Activated T-helper 1 cell treated with anti-CD3 and anti-CD28 coated beads, Interleukin-12 subunit alpha, Interleukin-12 subunit beta, Interleukin-2, Interleukin-4 antibody, amounts not matched to agents 30 ng/mL and 10 ng/mL and 1 ng/mL, durations not matched to agents 14 hours and 24 hours and 36 hours (primary cell): Measurements from ENCODE around the gene GRIN2A. TPM values are rescaled to one million over a fixed set of nuclear protein-coding genes. Genes with fewer than 3 reads are reported as not detected.

Source experiments
- DNase-seq: peaks from one replicate; pipeline ENCODE4 v3.0.0; 2021; ENCODE audit warnings: low spot score
- H3K27ac Mint-ChIP-seq: one replicate; pipeline ENCODE4 v1.8.0; 2021; ENCODE audit warnings: mild to moderate bottlenecking, mixed read lengths
- H3K27me3 Mint-ChIP-seq: one replicate; pipeline ENCODE4 v1.8.0; 2022; ENCODE audit warnings: mild to moderate bottlenecking, moderate library complexity, mixed read lengths; ENCODE audit not compliant: insufficient read depth
- H3K36me3 Mint-ChIP-seq: one replicate; pipeline ENCODE4 v1.8.0; 2021; ENCODE audit warnings: low read depth, mixed read lengths
- H3K4me1 Mint-ChIP-seq: one replicate; pipeline ENCODE4 v1.8.0; 2021; ENCODE audit warnings: low read depth, mixed read lengths
- H3K4me3 Mint-ChIP-seq: one replicate; pipeline ENCODE4 v1.8.0; 2021; ENCODE audit warnings: mild to moderate bottlenecking, moderate library complexity, mixed read lengths
- H3K9me3 Mint-ChIP-seq: one replicate; pipeline ENCODE4 v1.8.0; 2021; ENCODE audit warnings: mixed read lengths
- intact Hi-C: fragments of 100-400 bp; cut with micrococcal nuclease; formaldehyde crosslinking; loops from one replicate; pipeline ENCODE4 v1.15.1; 2024
- total RNA-seq: library from RNA; stranded (reverse); gene quantifications from 2 replicates; pipeline ENCODE4 v1.2.3, GENCODE V29; 2022

The GRIN2A gene
- total RNA-seq, 1 donor from 2014 or later = not detected

- Mint-ChIP-seq H3K36me3 (no peaks in the 10 kb centered on the region), H3K9me3 (no peaks in the 10 kb centered on the region), H3K4me1 (no peaks in the 10 kb centered on the region), H3K27ac (no peak overlapping the region), H3K4me3 (no peak overlapping the region), H3K27me3 (no peaks in the 10 kb centered on the region)
- intact Hi-C loops = no loop called here
- DNase-seq = no peak
These were observed 117.2 kb downstream of the GRIN2A start for GRCh38 chr16:10065019-10065418.

- Mint-ChIP-seq H3K4me3 (no peak overlapping the region), H3K36me3 (no peaks in the 10 kb centered on the region), H3K27ac (no peak overlapping the region), H3K9me3 (no peaks in the 10 kb centered on the region), H3K27me3 (no peaks in the 10 kb centered on the region), H3K4me1 (no peaks in the 10 kb centered on the region)
- DNase-seq = no peak
- intact Hi-C loops = no loop called here
These were observed 133.4 kb downstream of the GRIN2A start for GRCh38 chr16:10048850-10049249.

- Mint-ChIP-seq H3K4me3 (no peak overlapping the region), H3K27ac (no peak overlapping the region), H3K9me3 (peaks cover 3% of the 10 kb centered on the region), H3K4me1 (no peaks in the 10 kb centered on the region), H3K36me3 (no peaks in the 10 kb centered on the region), H3K27me3 (no peaks in the 10 kb centered on the region)
- DNase-seq = no peak
- intact Hi-C loops = no loop called here
These were observed 136.3 kb downstream of the GRIN2A start for GRCh38 chr16:10045947-10046346.

- Mint-ChIP-seq H3K27me3 (no peaks in the 10 kb centered on the region), H3K36me3 (no peaks in the 10 kb centered on the region), H3K4me3 (no peak overlapping the region), H3K4me1 (no peaks in the 10 kb centered on the region), H3K9me3 (peaks cover 3% of the 10 kb centered on the region), H3K27ac (no peak overlapping the region)
- intact Hi-C loops = no loop called here
- DNase-seq = no peak
These were observed 136.9 kb downstream of the GRIN2A start for GRCh38 chr16:10045291-10045775.

GRCh38 chr16:10040136-10041080, 141.8 kb downstream of the GRIN2A start:
- H3K9me3 Mint-ChIP-seq = peaks cover 3% of the 10 kb centered on the region
- no peaks in the 10 kb centered on the region for H3K36me3 Mint-ChIP-seq
- DNase-seq = no peak
- no peak overlapping the region for H3K27ac Mint-ChIP-seq
- intact Hi-C loops = no loop called here
- no peak overlapping the region for H3K4me3 Mint-ChIP-seq
- no peaks in the 10 kb centered on the region for H3K4me1 Mint-ChIP-seq
- peaks cover 7% of the 10 kb centered on the region for H3K27me3 Mint-ChIP-seq

GRCh38 chr16:10039220-10040096, 142.8 kb downstream of the GRIN2A start:
- Mint-ChIP-seq H3K36me3 (no peaks in the 10 kb centered on the region), H3K4me3 (no peak overlapping the region), H3K27me3 (peaks cover 7% of the 10 kb centered on the region), H3K27ac (no peak overlapping the region), H3K9me3 (peaks cover 3% of the 10 kb centered on the region), H3K4me1 (no peaks in the 10 kb centered on the region)
- intact Hi-C loops = no loop called here
- DNase-seq = no peak

- H3K36me3 Mint-ChIP-seq = no peaks in the 10 kb centered on the region
- H3K27ac Mint-ChIP-seq = no peak overlapping the region
- peaks cover 3% of the 10 kb centered on the region for H3K9me3 Mint-ChIP-seq
- intact Hi-C loops = no loop called here
- peaks cover 7% of the 10 kb centered on the region for H3K27me3 Mint-ChIP-seq
- DNase-seq = no peak
- H3K4me1 Mint-ChIP-seq = no peaks in the 10 kb centered on the region
- no peak overlapping the region for H3K4me3 Mint-ChIP-seq
These were observed 144.5 kb downstream of the GRIN2A start for GRCh38 chr16:10037751-10038150.

- Mint-ChIP-seq H3K4me3 (no peak overlapping the region), H3K27ac (no peak overlapping the region), H3K9me3 (no peaks in the 10 kb centered on the region), H3K36me3 (no peaks in the 10 kb centered on the region), H3K4me1 (no peaks in the 10 kb centered on the region), H3K27me3 (peaks cover 7% of the 10 kb centered on the region)
- DNase-seq = no peak
- intact Hi-C loops = no loop called here
These were observed 145.3 kb downstream of the GRIN2A start for GRCh38 chr16:10036956-10037355.

GRCh38 chr16:10033556-10033955, 148.7 kb downstream of the GRIN2A start:
- intact Hi-C loops = no loop called here
- Mint-ChIP-seq H3K9me3 (no peaks in the 10 kb centered on the region), H3K27ac (no peak overlapping the region), H3K4me3 (no peak overlapping the region), H3K27me3 (no peaks in the 10 kb centered on the region), H3K4me1 (no peaks in the 10 kb centered on the region), H3K36me3 (no peaks in the 10 kb centered on the region)
- DNase-seq = no peak

GRCh38 chr16:10031955-10032354, 150.3 kb downstream of the GRIN2A start:
- DNase-seq = no peak
- Mint-ChIP-seq H3K4me3 (no peak overlapping the region), H3K4me1 (no peaks in the 10 kb centered on the region), H3K27me3 (no peaks in the 10 kb centered on the region), H3K27ac (no peak overlapping the region), H3K9me3 (no peaks in the 10 kb centered on the region), H3K36me3 (no peaks in the 10 kb centered on the region)
- intact Hi-C loops = no loop called here

- H3K36me3 Mint-ChIP-seq = no peaks in the 10 kb centered on the region
- no peak for DNase-seq
- intact Hi-C loops = no loop called here
- H3K4me1 Mint-ChIP-seq = no peaks in the 10 kb centered on the region
- H3K4me3 Mint-ChIP-seq = no peak overlapping the region
- no peaks in the 10 kb centered on the region for H3K9me3 Mint-ChIP-seq
- H3K27ac Mint-ChIP-seq = no peak overlapping the region
- no peaks in the 10 kb centered on the region for H3K27me3 Mint-ChIP-seq
These were observed 150.8 kb downstream of the GRIN2A start for GRCh38 chr16:10031473-10031872.

- intact Hi-C loops = no loop called here
These were observed 153.6 kb downstream of the GRIN2A start for GRCh38 chr16:10028644-10029043.

GRCh38 chr16:10027553-10027952, 154.7 kb downstream of the GRIN2A start:
- no peaks in the 10 kb centered on the region for H3K9me3 Mint-ChIP-seq
- H3K4me1 Mint-ChIP-seq = no peaks in the 10 kb centered on the region
- H3K27ac Mint-ChIP-seq = no peak overlapping the region
- no peak overlapping the region for H3K4me3 Mint-ChIP-seq
- intact Hi-C loops = no loop called here
- DNase-seq = no peak
- H3K36me3 Mint-ChIP-seq = no peaks in the 10 kb centered on the region
- H3K27me3 Mint-ChIP-seq = no peaks in the 10 kb centered on the region

More at GRCh38 chr16:10028644-10029043, 153.6 kb downstream of the GRIN2A start:
- no peaks in the 10 kb centered on the region for H3K27me3 Mint-ChIP-seq
- H3K4me3 Mint-ChIP-seq = no peak overlapping the region
- no peak overlapping the region for H3K27ac Mint-ChIP-seq
- no peaks in the 10 kb centered on the region for H3K4me1 Mint-ChIP-seq
- no peaks in the 10 kb centered on the region for H3K9me3 Mint-ChIP-seq
- H3K36me3 Mint-ChIP-seq = no peaks in the 10 kb centered on the region
- DNase-seq = no peak
